Muscle layer of colon (tissue), 2 donors: ENCODE data around the gene CD79A.

Experiments
- H3K27ac ChIP-seq: one replicate; pipeline ENCODE4 v1.7.0; 2013; ENCODE audit warnings: low read depth, mild to moderate bottlenecking, low read length, moderate library complexity
- H3K27me3 ChIP-seq, 2 donors: one replicate each; pipeline ENCODE4 v1.7.0; 2013; ENCODE audit warnings: low read length in 2 of 2, mild to moderate bottlenecking in 2 of 2; ENCODE audit not compliant: insufficient read depth in 2 of 2, control insufficient read depth in 1 of 2
- H3K36me3 ChIP-seq: one replicate; pipeline ENCODE4 v1.7.0; 2013; ENCODE audit warnings: mild to moderate bottlenecking, low read length; ENCODE audit not compliant: insufficient read depth
- H3K4me1 ChIP-seq: one replicate; pipeline ENCODE4 v1.7.0; 2013; ENCODE audit warnings: mild to moderate bottlenecking, low read length; ENCODE audit not compliant: insufficient read depth
- H3K4me3 ChIP-seq, 2 donors: one replicate each; pipeline ENCODE4 v1.7.0; 2013; ENCODE audit warnings: low read length in 2 of 2, low read depth in 1 of 2, mild to moderate bottlenecking in 1 of 2, moderate library complexity in 1 of 2
- H3K9ac ChIP-seq: one replicate; pipeline ENCODE4 v1.7.0; 2013; ENCODE audit warnings: low read length
- H3K9me3 ChIP-seq: one replicate; pipeline ENCODE4 v1.7.0; 2013; ENCODE audit warnings: mild to moderate bottlenecking, low read length
- donor health status: abdominal sarcoma.
- donor health status: Adenocarcinoma of cecum.

Gene CD79A

GRCh38 chr19:41918095-41918494 lies 41.0 kb downstream of the CD79A start:
- H3K4me3 ChIP-seq: no peak overlapping the region
- H3K27ac ChIP-seq: no peak overlapping the region
- H3K36me3 ChIP-seq: no peaks in the 10 kb centered on the region
- no peak overlapping the region for H3K9ac ChIP-seq
- peaks cover 54 to 68% of the 10 kb centered on the region in 2 donors for H3K27me3 ChIP-seq
- H3K4me1 ChIP-seq: no peaks in the 10 kb centered on the region
- H3K9me3 ChIP-seq: no peaks in the 10 kb centered on the region

DNA sequence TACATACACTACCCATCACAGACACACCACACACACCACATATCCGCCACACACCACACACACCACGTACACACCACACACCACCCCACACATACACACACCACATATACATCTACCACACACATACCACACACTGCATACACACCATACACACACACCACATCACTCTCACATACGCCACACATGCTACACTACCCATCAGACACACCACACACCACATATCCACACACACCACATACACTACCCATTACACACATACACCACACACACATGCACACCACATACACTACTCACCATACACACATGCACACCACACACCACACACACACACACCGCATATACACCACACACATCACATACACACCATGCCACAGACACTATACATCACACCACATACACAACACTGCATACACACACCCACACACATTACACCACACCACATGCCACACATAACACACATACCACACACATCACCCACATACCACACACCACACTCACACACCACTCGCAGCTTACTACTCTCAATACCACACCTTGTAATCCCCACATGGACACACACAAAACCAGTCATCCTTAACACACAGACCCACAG lies 41.7 kb downstream of the CD79A start:
- Histone ChIP-seq H3K9me3 (no peaks in the 10 kb centered on the region), H3K9ac (no peak overlapping the region), H3K27me3 (peaks cover 53 to 66% of the 10 kb centered on the region in 2 donors), H3K4me1 (no peaks in the 10 kb centered on the region), H3K27ac (no peak overlapping the region), H3K36me3 (no peaks in the 10 kb centered on the region), H3K4me3 (no peak overlapping the region)

DNA sequence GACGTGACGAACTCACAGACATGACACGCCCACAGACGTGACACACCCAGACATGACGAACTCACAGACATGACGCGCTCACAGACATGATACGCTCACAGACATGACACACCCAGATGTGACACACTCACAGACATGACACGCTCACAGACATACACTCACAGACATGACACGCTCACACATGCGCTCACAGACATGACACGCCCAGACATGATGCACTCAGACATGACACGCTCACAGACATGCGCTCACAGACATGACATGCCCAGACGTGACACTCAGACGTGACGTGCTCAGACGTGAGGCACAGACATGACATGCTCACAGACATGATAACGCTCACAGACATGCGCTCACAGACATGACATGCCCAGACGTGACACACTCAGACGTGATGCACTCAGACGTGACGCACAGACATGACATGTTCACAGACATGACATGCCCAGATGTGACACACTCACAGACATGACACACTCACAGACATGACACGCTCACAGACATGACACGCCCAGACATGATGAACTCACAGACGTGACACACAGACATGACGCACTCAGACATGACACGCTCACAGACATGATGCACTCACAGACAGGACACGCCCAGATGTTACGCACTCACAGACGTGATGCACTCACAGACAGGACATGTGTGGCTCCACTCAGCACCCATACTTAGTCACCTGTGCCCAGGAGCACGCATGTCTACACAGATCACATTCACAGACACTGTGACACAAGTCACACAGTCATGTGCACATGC lies 43.1 kb downstream of the CD79A start:
- Histone ChIP-seq H3K9ac (no peak overlapping the region), H3K27ac (no peak overlapping the region), H3K9me3 (no peaks in the 10 kb centered on the region), H3K4me3 (no peak overlapping the region), H3K36me3 (no peaks in the 10 kb centered on the region), H3K27me3 (peaks cover 56 to 70% of the 10 kb centered on the region in 2 donors), H3K4me1 (no peaks in the 10 kb centered on the region)

DNA sequence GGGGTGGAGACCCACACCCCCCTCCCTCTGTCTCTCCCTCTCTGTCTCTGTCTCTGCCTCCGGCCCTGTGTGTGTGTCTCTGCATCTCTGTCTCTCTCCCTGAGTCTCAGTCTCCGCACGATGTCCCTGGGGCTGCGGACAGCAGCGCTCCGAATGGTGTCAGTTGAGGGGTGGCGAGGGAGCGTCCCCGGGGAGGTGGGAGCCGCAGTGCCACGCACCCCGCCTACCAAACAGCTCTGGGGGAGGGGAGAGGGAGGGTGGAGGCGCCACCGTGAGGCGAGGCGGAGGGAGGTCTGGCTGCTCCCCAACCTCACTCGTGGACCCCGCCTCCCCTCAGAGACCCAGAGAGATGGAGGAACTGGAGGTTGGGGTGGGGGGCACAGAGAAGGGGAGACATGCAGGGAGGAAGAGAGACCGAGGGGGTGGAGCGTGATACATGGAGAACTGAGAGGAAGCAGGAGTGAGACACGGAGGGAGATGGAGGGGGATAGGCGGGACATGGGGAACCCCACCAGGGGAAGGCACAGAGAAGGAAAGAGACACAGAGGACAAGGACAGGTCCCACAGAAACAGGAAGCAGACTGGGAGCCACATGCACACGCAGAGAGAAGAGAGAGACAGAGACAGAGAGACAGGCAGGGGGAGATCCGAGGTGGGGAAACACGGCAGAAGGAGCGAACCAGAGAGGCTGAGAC lies 44.0 kb downstream of the CD79A start:
- Histone ChIP-seq H3K36me3 (no peaks in the 10 kb centered on the region), H3K4me3 (no peak overlapping the region), H3K9ac (no peak overlapping the region), H3K9me3 (no peaks in the 10 kb centered on the region), H3K4me1 (no peaks in the 10 kb centered on the region), H3K27ac (no peak overlapping the region), H3K27me3 (peaks cover 58 to 70% of the 10 kb centered on the region in 2 donors)

- H3K4me1 ChIP-seq: no peaks in the 10 kb centered on the region
- H3K9me3 ChIP-seq: no peaks in the 10 kb centered on the region
- H3K36me3 ChIP-seq: no peaks in the 10 kb centered on the region
- H3K27ac ChIP-seq: no peak overlapping the region
- no peak overlapping the region for H3K4me3 ChIP-seq
- peaks cover 57 to 70% of the 10 kb centered on the region in 2 donors for H3K27me3 ChIP-seq
- H3K9ac ChIP-seq: no peak overlapping the region
These were observed 44.8 kb downstream of the CD79A start for GRCh38 chr19:41921577-41922576.

DNA sequence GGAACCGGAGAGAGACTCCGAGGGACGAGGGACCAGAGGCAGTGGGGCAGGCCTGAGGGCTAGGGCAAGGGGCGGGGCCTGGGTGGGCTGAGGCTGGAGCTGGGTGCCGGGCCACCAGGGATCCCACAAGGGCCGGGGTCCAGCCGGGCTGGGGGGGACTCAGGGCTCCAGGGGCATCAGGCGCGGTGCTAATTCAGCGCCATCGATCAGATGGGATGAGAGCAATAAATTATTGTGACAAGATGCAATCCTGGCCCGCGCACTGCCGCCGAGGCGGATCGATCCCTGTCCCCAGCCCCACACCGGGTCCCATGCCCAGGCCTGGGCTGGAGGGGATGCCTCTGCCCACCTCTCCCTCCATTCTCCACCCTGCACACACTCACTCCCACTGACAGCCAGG lies 45.5 kb downstream of the CD79A start:
- Histone ChIP-seq H3K4me1 (no peaks in the 10 kb centered on the region), H3K4me3 (no peak overlapping the region), H3K9ac (no peak overlapping the region), H3K27ac (no peak overlapping the region), H3K36me3 (no peaks in the 10 kb centered on the region), H3K9me3 (no peaks in the 10 kb centered on the region), H3K27me3 (peaks cover 58 to 70% of the 10 kb centered on the region in 2 donors)

DNA sequence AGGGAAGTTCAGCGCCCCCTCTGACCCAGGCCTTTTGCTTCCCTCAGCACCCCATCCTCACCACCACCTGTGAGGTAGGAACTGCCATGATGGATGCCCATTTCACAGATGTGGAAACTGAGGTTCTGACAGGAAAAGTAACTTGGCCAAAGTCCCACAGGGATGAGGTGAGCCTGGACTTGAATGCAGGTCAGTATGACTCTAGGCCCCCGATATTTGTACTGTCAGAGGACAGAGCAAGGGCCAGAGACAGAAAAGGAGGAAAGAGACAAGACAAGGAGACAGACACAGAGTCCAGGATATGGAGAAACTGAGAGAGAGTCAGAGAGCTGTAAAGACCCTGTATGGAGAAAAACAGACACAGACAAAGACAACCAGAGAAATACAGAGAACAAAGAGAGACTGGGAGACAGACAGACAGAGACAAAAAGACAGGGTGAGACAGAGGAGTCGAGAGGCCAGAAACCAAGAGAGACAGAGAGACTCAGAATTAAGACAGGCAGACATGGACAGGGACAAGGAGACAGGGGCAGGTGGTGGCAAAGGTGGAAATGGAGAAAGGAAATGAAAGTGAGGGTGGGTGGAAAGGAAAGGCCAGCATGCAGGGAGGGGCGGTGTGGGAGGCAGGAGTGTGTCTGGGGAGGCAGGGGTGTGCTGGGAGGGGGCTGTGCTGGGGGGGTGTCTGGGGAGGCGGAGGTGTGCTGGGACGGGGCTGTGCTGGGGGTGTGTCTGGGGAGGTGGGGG lies 46.1 kb downstream of the CD79A start:
- Histone ChIP-seq H3K4me3 (no peak overlapping the region), H3K27ac (no peak overlapping the region), H3K36me3 (no peaks in the 10 kb centered on the region), H3K4me1 (peaks cover 2% of the 10 kb centered on the region), H3K9me3 (no peaks in the 10 kb centered on the region), H3K9ac (no peak overlapping the region), H3K27me3 (peaks cover 56 to 72% of the 10 kb centered on the region in 2 donors)

DNA sequence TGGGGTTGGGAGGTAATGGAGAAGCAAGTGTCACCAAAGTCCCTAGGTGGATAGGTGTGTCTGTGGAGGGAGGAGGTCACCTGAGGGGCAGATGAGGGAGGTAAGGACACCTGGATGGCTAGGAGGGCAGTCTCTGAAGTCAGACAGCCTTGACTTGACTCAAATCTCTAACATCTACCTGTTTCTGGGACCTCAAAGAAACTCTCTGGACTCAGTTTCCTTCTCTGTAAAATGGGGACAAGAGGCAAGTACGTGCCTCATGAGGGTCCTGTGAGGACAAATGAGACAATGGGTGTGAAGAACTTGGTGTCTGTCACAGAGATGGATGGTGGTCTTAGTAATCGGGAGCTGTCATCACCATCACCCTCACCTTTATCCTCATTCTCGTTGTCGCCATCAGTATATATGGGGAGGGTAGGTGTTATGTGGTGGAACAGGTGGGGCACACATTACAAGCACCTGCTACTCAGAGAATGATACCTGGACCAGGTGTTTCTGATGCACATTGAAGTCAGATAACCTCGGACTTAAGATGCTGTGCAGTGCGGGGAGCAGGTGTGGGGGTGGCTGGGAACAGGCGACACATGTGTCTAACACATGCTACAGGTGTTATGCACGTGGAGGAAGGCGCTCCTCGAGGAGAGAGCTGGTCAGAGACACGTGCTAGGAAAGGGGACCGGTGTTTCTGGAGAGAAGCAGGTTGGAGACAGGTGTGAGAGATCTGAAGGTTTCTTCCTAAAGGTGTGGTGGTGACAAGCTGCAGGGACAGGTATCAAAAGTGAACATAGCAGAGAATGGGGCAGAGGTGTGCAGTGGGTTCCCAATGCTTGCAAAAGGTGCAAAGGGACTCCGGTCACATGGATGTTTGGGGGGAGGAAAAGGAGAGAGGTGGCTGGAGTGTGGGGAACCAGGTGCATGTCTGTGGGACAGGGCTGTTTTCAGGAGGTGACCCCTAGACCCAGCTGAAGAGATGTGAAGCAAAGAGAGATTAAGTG lies 47.4 kb downstream of the CD79A start:
- Histone ChIP-seq H3K4me1 (peaks cover 10% of the 10 kb centered on the region), H3K27me3 (peaks cover 58 to 85% of the 10 kb centered on the region in 2 donors), H3K9me3 (no peaks in the 10 kb centered on the region), H3K27ac (no peak overlapping the region), H3K9ac (no peak overlapping the region), H3K36me3 (no peaks in the 10 kb centered on the region), H3K4me3 (no peak overlapping the region)

DNA sequence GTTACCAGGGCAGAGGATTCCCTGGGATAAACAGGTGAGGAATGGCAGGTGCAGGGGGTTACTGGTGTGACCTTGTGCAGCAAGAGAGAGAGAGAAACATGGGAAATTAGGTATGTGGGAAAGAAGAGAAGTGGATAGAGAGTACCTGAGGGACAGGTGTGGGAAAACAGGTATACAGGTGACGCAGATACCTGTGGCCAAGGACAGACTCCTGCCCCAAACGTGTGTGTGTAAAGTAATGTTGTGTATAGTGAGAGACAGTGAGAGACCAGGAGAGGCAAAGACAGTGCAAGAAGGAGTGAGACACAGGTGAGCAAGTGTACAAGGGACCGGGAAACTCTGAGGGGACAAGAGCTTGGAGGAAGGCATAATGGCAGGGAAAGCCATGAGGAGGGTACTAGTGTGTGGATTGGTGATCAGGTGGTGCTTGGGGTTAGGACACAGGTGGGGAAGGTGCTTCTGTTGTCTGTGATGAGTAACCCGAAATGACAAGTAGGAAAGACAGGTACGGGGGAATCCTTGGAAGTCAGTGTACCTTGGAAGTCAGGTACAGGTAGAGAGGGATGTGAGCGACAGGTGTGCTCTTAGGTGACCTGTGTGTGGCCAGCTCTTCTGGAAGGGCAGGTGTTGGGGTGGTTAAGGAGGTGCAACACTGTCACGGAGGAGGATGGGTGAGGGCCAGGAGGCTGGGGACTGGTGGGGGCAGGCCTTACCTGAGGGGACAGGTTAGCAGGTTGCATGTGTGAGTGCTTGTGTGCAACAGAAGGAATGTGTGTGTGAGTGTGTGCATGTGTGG lies 48.3 kb downstream of the CD79A start:
- Histone ChIP-seq H3K4me1 (peaks cover 10% of the 10 kb centered on the region), H3K36me3 (no peaks in the 10 kb centered on the region), H3K27ac (no peak overlapping the region), H3K9me3 (no peaks in the 10 kb centered on the region), H3K4me3 (no peak overlapping the region), H3K27me3 (peaks cover 68 to 94% of the 10 kb centered on the region in 2 donors), H3K9ac (no peak overlapping the region)
